ENCODE measurements around the gene ZNF428. TPM values are rescaled to one million over a fixed set of nuclear protein-coding genes. Genes with fewer than 3 reads are reported as not detected.

The ZNF428 gene
- total and polyA plus RNA-seq, 2 of the 8 experiments (the other 6 are each of a cell fraction or from before 2014, with no cell fraction given) = 7.8 to 16.7 TPM

DNA sequence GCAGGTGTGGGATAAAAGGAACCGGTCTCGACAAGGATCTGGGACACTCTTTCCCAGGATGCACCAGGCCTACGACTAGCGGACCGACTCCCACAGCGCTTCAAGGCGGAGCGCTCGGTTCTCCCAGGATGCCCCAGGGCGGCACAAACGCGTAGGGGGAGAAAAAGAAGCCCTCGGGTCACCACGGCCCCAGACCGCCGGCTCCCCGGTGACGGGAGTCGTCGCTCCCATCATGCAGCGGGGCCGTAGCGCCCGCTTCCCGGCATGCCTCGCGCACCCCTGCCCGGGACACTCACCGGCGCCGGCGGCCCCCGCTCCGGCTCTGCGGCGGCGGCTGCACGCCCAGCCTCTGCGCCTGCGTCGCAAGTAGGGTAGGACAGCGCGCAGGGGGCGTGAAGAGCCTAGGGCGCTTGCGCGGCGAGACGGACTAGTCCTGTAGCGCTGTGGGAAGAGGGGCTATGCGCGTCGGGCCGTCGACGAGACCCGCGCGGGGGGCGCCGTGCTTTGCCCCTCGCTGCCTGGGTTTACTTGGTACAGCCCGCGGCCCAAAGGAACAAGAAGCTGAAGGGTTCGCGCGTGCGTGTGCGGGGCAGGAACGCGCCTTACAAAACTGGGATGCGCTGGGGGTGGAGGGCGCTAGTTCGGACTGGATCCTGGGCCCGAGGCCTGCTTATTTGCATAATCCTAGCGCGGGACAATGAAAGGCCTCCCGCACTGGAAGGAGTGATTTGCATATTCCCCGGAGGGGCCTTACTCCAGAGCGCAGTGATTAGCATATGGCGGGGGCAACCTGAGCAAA is at the start of gene ZNF428 (continued):
- TF ChIP-seq BRCA1 (IDR thresholded peaks at IDR 0.05; ENCODE audit: low read depth, low read length) (no peak), CREB1 (IDR thresholded peaks at IDR 0.05) (no peak; the same call in 1 of the 2 replicates), TAF1 (IDR thresholded peaks at IDR 0.05; ENCODE audit: low read depth, low read length) (peak; percentile 84), BACH1 (IDR thresholded peaks at IDR 0.05; ENCODE audit: low read length) (no peak), YY1 (IDR thresholded peaks at IDR 0.05; ENCODE audit: low read depth, low read length) (peak; percentile 25; the same call in 1 of the 2 replicates), POLR2AphosphoS5 (IDR thresholded peaks at IDR 0.05; ENCODE audit: low read depth, low read length) (peak; percentile 82)
- TF ChIP-seq, protein P1, sequence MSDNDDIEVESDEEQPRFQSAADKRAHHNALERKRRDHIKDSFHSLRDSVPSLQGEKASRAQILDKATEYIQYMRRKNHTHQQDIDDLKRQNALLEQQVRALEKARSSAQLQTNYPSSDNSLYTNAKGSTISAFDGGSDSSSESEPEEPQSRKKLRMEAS (IDR thresholded peaks at IDR 0.05) = peak; percentile 63; the same call in 1 of the 2 replicates
- TF ChIP-seq, protein P2, sequence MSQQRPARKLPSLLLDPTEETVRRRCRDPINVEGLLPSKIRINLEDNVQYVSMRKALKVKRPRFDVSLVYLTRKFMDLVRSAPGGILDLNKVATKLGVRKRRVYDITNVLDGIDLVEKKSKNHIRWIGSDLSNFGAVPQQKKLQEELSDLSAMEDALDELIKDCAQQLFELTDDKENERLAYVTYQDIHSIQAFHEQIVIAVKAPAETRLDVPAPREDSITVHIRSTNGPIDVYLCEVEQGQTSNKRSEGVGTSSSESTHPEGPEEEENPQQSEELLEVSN (IDR thresholded peaks at IDR 0.05) = peak; percentile 53; the same call in 1 of the 2 replicates
